ENCODE results near the gene TMTC2. TPM values are rescaled to one million over a fixed set of nuclear protein-coding genes. Genes with fewer than 3 reads are reported as not detected.

Gene TMTC2
- total RNA-seq, 4 donors from 2014 or later = 11.5 to 44.1 (median 16.0) TPM

GRCh38 chr12:82682326-82682725 is 4.4 kb upstream of the TMTC2 start:
- Histone ChIP-seq H3K9me3 (no peaks in the 10 kb centered on the region), H3K36me3 (no peaks in the 10 kb centered on the region), H3K4me3 (no peak overlapping the region), H3K27me3 (no peaks in the 10 kb centered on the region), H3K27ac (no peak overlapping the region), H3K4me1 (no peaks in the 10 kb centered on the region)
- intact Hi-C loops (cut with DNase I; ENCODE audit: low total_unique reads) = no loop called here
- DNase-seq = no peak
- TF ChIP-seq POLR2A (IDR thresholded peaks at IDR 0.05) (no peak), CTCF (IDR thresholded peaks at IDR 0.05) (no peak)

- Histone ChIP-seq H3K4me3 (no peak overlapping the region), H3K4me1 (no peaks in the 10 kb centered on the region), H3K9me3 (no peaks in the 10 kb centered on the region), H3K27ac (no peak overlapping the region), H3K27me3 (no peaks in the 10 kb centered on the region), H3K36me3 (no peaks in the 10 kb centered on the region)
- intact Hi-C loops (cut with DNase I; ENCODE audit: low total_unique reads) = no loop called here
- no peak for DNase-seq
- TF ChIP-seq CTCF (IDR thresholded peaks at IDR 0.05) (no peak), POLR2A (IDR thresholded peaks at IDR 0.05) (no peak)
These were observed 3.9 kb upstream of the TMTC2 start for GRCh38 chr12:82682851-82683261.

GRCh38 chr12:82685790-82686167 is 927 bp upstream of the TMTC2 start:
- DNase-seq = peak; percentile 93 to 95
- Histone ChIP-seq H3K4me1 (no peaks in the 10 kb centered on the region), H3K4me3 (peak overlapping the region; percentile 84 to 90), H3K27me3 (no peaks in the 10 kb centered on the region), H3K36me3 (no peaks in the 10 kb centered on the region), H3K9me3 (no peaks in the 10 kb centered on the region), H3K27ac (peak overlapping the region; percentile 96 to 98)
- peak; percentile 89 to 90 (median 90) for TF ChIP-seq CTCF (IDR thresholded peaks at IDR 0.05)
- TF ChIP-seq POLR2A (IDR thresholded peaks at IDR 0.05) = no peak
- intact Hi-C loops (cut with DNase I; ENCODE audit: low total_unique reads) = no loop called here

- H3K36me3 ChIP-seq = no peaks in the 10 kb centered on the region
- no peaks in the 10 kb centered on the region for H3K9me3 ChIP-seq
- no peaks in the 10 kb centered on the region for H3K27me3 ChIP-seq
- no peaks in the 10 kb centered on the region for H3K4me1 ChIP-seq
- peak; percentile 23 to 33 for DNase-seq
- peak overlapping the region; percentile 84 to 90 for H3K4me3 ChIP-seq
- no peak for TF ChIP-seq CTCF (IDR thresholded peaks at IDR 0.05)
- TF ChIP-seq POLR2A (IDR thresholded peaks at IDR 0.05) = peak in 1 of 2 donors; percentile 10
- intact Hi-C loops (cut with DNase I; ENCODE audit: low total_unique reads) = no loop called here
- H3K27ac ChIP-seq = peak overlapping the region; percentile 96 to 98
These were observed 610 bp downstream of the TMTC2 start for GRCh38 chr12:82687021-82688011.

- DNase-seq = no peak
- H3K9me3 ChIP-seq = no peaks in the 10 kb centered on the region
- peak in 1 of 4 experiments; percentile 6 for TF ChIP-seq CTCF (IDR thresholded peaks at IDR 0.05)
- TF ChIP-seq POLR2A (IDR thresholded peaks at IDR 0.05) = no peak
- intact Hi-C loops (cut with DNase I; ENCODE audit: low total_unique reads) = no loop called here
- H3K36me3 ChIP-seq = no peaks in the 10 kb centered on the region
- H3K27me3 ChIP-seq = no peaks in the 10 kb centered on the region
- H3K27ac ChIP-seq = peak overlapping the region; percentile 96 to 98
- no peaks in the 10 kb centered on the region for H3K4me1 ChIP-seq
- H3K4me3 ChIP-seq = peak overlapping the region; percentile 84 to 90
These were observed 1.4 kb downstream of the TMTC2 start for GRCh38 chr12:82688035-82688501.
